IMR-90 (cell line): ENCODE results near the gene UQCRC2. TPM values are rescaled to one million over a fixed set of nuclear protein-coding genes. Genes with fewer than 3 reads are reported as not detected.

Source experiments
- ATAC-seq: fragments of 200-7000 bp; cut with Tn5 transposase; 2 replicates; pipeline ENCODE4 v1.9.1; 2020; ENCODE audit warnings: low read depth, mild to moderate bottlenecking, moderate library complexity
- BruUV-seq: library from RNA; stranded (reverse); fragments of 400-500 nt; replicated peaks from 2 replicates; lab custom pipeline; 2021; lab: Mats Ljungman, UMichigan
- CTCF ChIA-PET: fragments of 300-600 bp; formaldehyde crosslinking; extraction: SDS; loops from one replicate; lab custom pipeline; 2021; ENCODE audit warnings: antibody characterized with exemption; lab: Yijun Ruan, JAX
- POLR2A ChIA-PET: fragments of 300-600 bp; sonication (Branson Sonifier 250); formaldehyde crosslinking; loops from one replicate; lab custom pipeline; 2022; ENCODE audit warnings: antibody characterized with exemption; ENCODE audit not compliant: unreplicated experiment; lab: Charles Lee
- DNase-seq: peaks from one replicate; pipeline ENCODE4 v3.0.0; 2013
- H2AFZ ChIP-seq: replicated peaks from 2 replicates; pipeline ENCODE3; 2013; ENCODE audit warnings: low read length, mild to moderate bottlenecking; ENCODE audit not compliant: poor library complexity
- H2AK5ac ChIP-seq: 2 replicates; pipeline ENCODE4 v1.6.1; 2013; ENCODE audit warnings: low read depth, low read length, inconsistent platforms
- H2AK9ac ChIP-seq: replicated peaks from 2 replicates; pipeline ENCODE3; 2013; ENCODE audit warnings: mild to moderate bottlenecking, low read depth, low read length, moderate library complexity; ENCODE audit not compliant: poor library complexity
- H2BK120ac ChIP-seq: 2 replicates; pipeline ENCODE4 v1.6.1; 2013; ENCODE audit warnings: low read depth, low read length, inconsistent platforms
- H2BK15ac ChIP-seq: 3 replicates; pipeline ENCODE4 v1.6.1; 2013; ENCODE audit warnings: low read depth, low read length, inconsistent platforms
- H2BK20ac ChIP-seq: 2 replicates; pipeline ENCODE4 v1.6.1; 2013; ENCODE audit warnings: low read depth, mild to moderate bottlenecking, inconsistent platforms, low read length, moderate library complexity
- H2BK5ac ChIP-seq: 2 replicates; pipeline ENCODE4 v1.6.1; 2013; ENCODE audit warnings: mild to moderate bottlenecking, low read depth, low read length, inconsistent platforms; ENCODE audit not compliant: poor library complexity, severe bottlenecking
- H3K14ac ChIP-seq: replicated peaks from 2 replicates; pipeline ENCODE4 v1.6.1; 2013; ENCODE audit warnings: low read depth, low read length, inconsistent platforms
- H3K18ac ChIP-seq: 2 replicates; pipeline ENCODE4 v1.6.1; 2013; ENCODE audit warnings: low read depth, low read length, control low read depth
- H3K23ac ChIP-seq: 2 replicates; pipeline ENCODE4 v1.6.1; 2013; ENCODE audit warnings: low read depth, low read length, inconsistent platforms
- H3K27ac ChIP-seq: 2 replicates; pipeline ENCODE4 v1.5.1; 2013; ENCODE audit warnings: mild to moderate bottlenecking, control low read depth, low read length; ENCODE audit not compliant: insufficient read depth
- H3K27me3 ChIP-seq: 2 replicates; pipeline ENCODE4 v1.6.1; 2013; ENCODE audit warnings: low read length; ENCODE audit not compliant: control insufficient read depth, insufficient read depth
- H3K36me3 ChIP-seq: 2 replicates; pipeline ENCODE4 v1.6.1; 2013; ENCODE audit warnings: low read length, mixed read lengths; ENCODE audit not compliant: control insufficient read depth, insufficient read depth
- H3K4ac ChIP-seq: 2 replicates; pipeline ENCODE4 v1.6.1; 2013; ENCODE audit warnings: low read depth, low read length, inconsistent platforms
- H3K4me1 ChIP-seq: 2 replicates; pipeline ENCODE4 v1.6.1; 2013; ENCODE audit warnings: low read length, mixed read lengths; ENCODE audit not compliant: control insufficient read depth, insufficient read depth
- H3K4me2 ChIP-seq: 2 replicates; pipeline ENCODE4 v1.6.1; 2013; ENCODE audit warnings: low read depth, mild to moderate bottlenecking, control low read depth, low read length, moderate library complexity
- H3K4me3 ChIP-seq: 2 replicates; pipeline ENCODE4 v1.5.1; 2013; ENCODE audit warnings: low read depth, mild to moderate bottlenecking, control low read depth, low read length, moderate library complexity; ENCODE audit not compliant: insufficient read depth
- H3K56ac ChIP-seq: 2 replicates; pipeline ENCODE4 v1.6.1; 2013; ENCODE audit warnings: low read length, inconsistent platforms; ENCODE audit not compliant: insufficient read depth; ENCODE audit errors: extremely low read depth
- H3K79me1 ChIP-seq, 2 experiments: 2 replicates each; pipeline ENCODE4 v1.6.1; 2013; ENCODE audit warnings: low read length in 2 of 2, inconsistent platforms in 1 of 2, low read depth in 1 of 2
- H3K9ac ChIP-seq: 2 replicates; pipeline ENCODE4 v1.6.1; 2013; ENCODE audit warnings: low read depth, low read length, control low read depth
- H3K9me1 ChIP-seq: 2 replicates; pipeline ENCODE4 v1.6.1; 2013; ENCODE audit warnings: low read length, inconsistent platforms; ENCODE audit not compliant: insufficient read depth
- H3K9me3 ChIP-seq: 2 replicates; pipeline ENCODE4 v1.6.1; 2013; ENCODE audit warnings: low read length; ENCODE audit not compliant: control insufficient read depth, insufficient read depth
- H4K20me1 ChIP-seq: 2 replicates; pipeline ENCODE4 v1.6.1; 2013; ENCODE audit warnings: low read length, inconsistent platforms; ENCODE audit not compliant: insufficient read depth
- H4K5ac ChIP-seq: 2 replicates; pipeline ENCODE4 v1.6.1; 2013; ENCODE audit warnings: mild to moderate bottlenecking, low read depth, low read length, control low read depth
- H4K8ac ChIP-seq, 2 experiments: 2 replicates each; pipeline ENCODE4 v1.6.1; 2013; ENCODE audit warnings: low read depth in 2 of 2, low read length in 2 of 2, control low read depth in 1 of 2, inconsistent platforms in 1 of 2
- H4K91ac ChIP-seq: 2 replicates; pipeline ENCODE4 v1.6.1; 2013; ENCODE audit warnings: low read depth, low read length, inconsistent platforms; ENCODE audit not compliant: insufficient read depth
- BHLHE40 ChIP-seq: fragments of 150-350 bp; IDR thresholded peaks from 2 replicates; pipeline ENCODE4 v1.6.1; 2016; ENCODE audit warnings: mild to moderate bottlenecking, low read depth, low read length
- CEBPB ChIP-seq: IDR thresholded peaks from 2 replicates; pipeline ENCODE4 v1.6.1; 2012; ENCODE audit warnings: low read depth, low read length, improper control_type of control experiment
- MAFK ChIP-seq: IDR thresholded peaks from 2 replicates; pipeline ENCODE4 v1.6.1; 2012; ENCODE audit warnings: low read depth, low read length, improper control_type of control experiment
- MAZ ChIP-seq: IDR thresholded peaks from 2 replicates; pipeline ENCODE4 v1.6.1; 2012; ENCODE audit warnings: low read depth, mild to moderate bottlenecking, low read length, improper control_type of control experiment, moderate library complexity, borderline replicate concordance
- MXI1 ChIP-seq: IDR thresholded peaks from 2 replicates; pipeline ENCODE4 v1.6.1; 2012; ENCODE audit warnings: low read depth, mild to moderate bottlenecking, low read length, moderate library complexity, borderline replicate concordance
- NFE2L2 ChIP-seq: fragments of 150-350 bp; IDR thresholded peaks from 2 replicates; pipeline ENCODE4 v1.6.1; 2016; ENCODE audit warnings: low read depth, mild to moderate bottlenecking, low read length
- POLR2A ChIP-seq: IDR thresholded peaks from 2 replicates; pipeline ENCODE4 v1.6.1; 2012; ENCODE audit warnings: mild to moderate bottlenecking, low read depth, low read length
- RAD21 ChIP-seq: IDR thresholded peaks from 2 replicates; pipeline ENCODE4 v1.6.1; 2012; ENCODE audit warnings: low read length, improper control_type of control experiment
- RCOR1 ChIP-seq: IDR thresholded peaks from 2 replicates; pipeline ENCODE4 v1.6.1; 2012; ENCODE audit warnings: mild to moderate bottlenecking, low read length, improper control_type of control experiment; ENCODE audit not compliant: insufficient replicate concordance
- RFX5 ChIP-seq: IDR thresholded peaks from 2 replicates; pipeline ENCODE4 v1.8.0; 2012; ENCODE audit warnings: low read depth, mild to moderate bottlenecking, low read length, moderate library complexity
- SMC3 ChIP-seq: fragments of 150-350 bp; IDR thresholded peaks from 2 replicates; pipeline ENCODE4 v1.6.1; 2016; ENCODE audit warnings: low read depth, mild to moderate bottlenecking, antibody characterized with exemption, low read length, moderate library complexity
- WGBS, 2 experiments: methylation state at CpG; one replicate each; pipeline versions ENCODE4 v1.1.5 to v1.1.7; 2013; ENCODE audit warnings: missing lambda C conversion rate in 2 of 2; ENCODE audit not compliant: insufficient read length in 1 of 2; ENCODE audit errors: extremely low coverage in 2 of 2; 5-methylcytosine and 5-hydroxymethylcytosine counted together
- dilution Hi-C: fragments of 300-500 bp; cut with HindIII; formaldehyde crosslinking; loops from one replicate; pipeline ENCODE4 v1.14.3; 2018; ENCODE audit warnings: low sequenced_read_pairs; ENCODE audit not compliant: unreplicated experiment
- in situ Hi-C: fragments of 300-500 bp; cut with MboI; formaldehyde crosslinking; loops from 3 replicates; pipeline ENCODE4 v1.14.3; 2019; ENCODE audit warnings: low sequenced_read_pairs, inconsistent platforms, mixed read lengths
- intact Hi-C: fragments of 100-400 bp; cut with micrococcal nuclease; formaldehyde crosslinking; loops from 2 replicates; pipeline ENCODE4 v1.10.0; 2022
- polyA plus RNA-seq, 3 experiments: library from polyadenylated mRNA; depleted of rRNA; stranded (reverse); fragments of >200 nt; gene quantifications; 2 replicates each; pipeline ENCODE4 v1.2.3, GENCODE V29; 2012; ENCODE audit warnings: low replicate concordance in 1 of 3
- total RNA-seq: library from RNA; depleted of rRNA; stranded (reverse); fragments of >200 nt; gene quantifications from 2 replicates; pipeline ENCODE4 v1.2.3, GENCODE V29; 2012
- TF ChIP-seq, protein P1 (sequence below): conservative IDR thresholded peaks from 2 replicates; pipeline ENCODE4 v1.5.1; 2012; ENCODE audit warnings: mild to moderate bottlenecking, low read depth, low read length, improper control_type of control experiment
- TF ChIP-seq, protein P2 (sequence below): fragments of 150-350 bp; IDR thresholded peaks from 2 replicates; pipeline ENCODE4 v1.6.1; 2017; ENCODE audit warnings: mild to moderate bottlenecking, antibody characterized with exemption, low read length, low read depth
- TF ChIP-seq, protein P3 (sequence below): fragments of 150-350 bp; IDR thresholded peaks from 2 replicates; pipeline ENCODE4 v1.6.1; 2016; ENCODE audit warnings: low read depth, mild to moderate bottlenecking, low read length, moderate library complexity, borderline replicate concordance

Gene UQCRC2
- total and polyA plus RNA-seq, 2 of the 4 experiments (the other 2 are of a cell fraction): 191 to 284 TPM

DNA sequence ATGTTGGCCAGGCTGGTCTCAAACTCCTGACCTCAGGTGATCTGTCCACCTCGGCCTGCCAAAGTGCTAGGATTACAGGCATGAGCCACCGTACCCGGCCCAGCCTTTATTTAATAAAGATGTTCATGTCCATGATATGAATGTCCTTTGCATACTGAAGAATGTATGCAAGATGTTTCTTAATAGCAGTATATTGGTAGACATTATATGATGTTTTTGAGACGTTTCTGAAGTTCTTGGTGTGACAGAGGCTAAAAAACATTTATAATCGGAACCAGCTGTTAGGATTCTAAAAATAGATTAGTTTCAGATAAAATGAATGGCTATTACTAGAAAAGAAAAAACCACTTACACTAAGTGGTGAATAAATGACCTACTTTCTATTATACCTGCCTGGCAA, 36.0 kb downstream of the UQCRC2 start:
- POLR2A ChIA-PET: interaction anchor here (0.6 kb wide), 1 partner anchor 94 kb away, joined by 6 read pairs; no protein-coding TSS in a partner anchor
- H3K18ac ChIP-seq: no peak overlapping the region
- no peak overlapping the region for H2AK9ac ChIP-seq
- no peak overlapping the region for H3K23ac ChIP-seq
- CTCF ChIA-PET: interaction anchor here (1.9 to 2.0 kb wide), 2 partner anchors 89 to 200 kb away, joined by 10 read pairs; no protein-coding TSS in a partner anchor
- dilution Hi-C loops (no loop called here), in situ Hi-C loops (no loop called here), intact Hi-C loops (no loop called here)
- H3K14ac ChIP-seq: no peak overlapping the region
- H4K5ac ChIP-seq: no peak overlapping the region
- H3K27ac ChIP-seq: no peak overlapping the region
- peaks cover 2% of the 10 kb centered on the region for H3K36me3 ChIP-seq
- no peak overlapping the region for H3K4me3 ChIP-seq
- H3K4ac ChIP-seq: no peak overlapping the region
- no peak overlapping the region for H3K56ac ChIP-seq
- no peaks in the 10 kb centered on the region for H3K79me1 ChIP-seq
- H3K4me1 ChIP-seq: no peaks in the 10 kb centered on the region
- H2AFZ ChIP-seq: no peak overlapping the region
- TF ChIP-seq RFX5: no peak
- no peak for TF ChIP-seq SMC3
- TF ChIP-seq, protein P1, sequence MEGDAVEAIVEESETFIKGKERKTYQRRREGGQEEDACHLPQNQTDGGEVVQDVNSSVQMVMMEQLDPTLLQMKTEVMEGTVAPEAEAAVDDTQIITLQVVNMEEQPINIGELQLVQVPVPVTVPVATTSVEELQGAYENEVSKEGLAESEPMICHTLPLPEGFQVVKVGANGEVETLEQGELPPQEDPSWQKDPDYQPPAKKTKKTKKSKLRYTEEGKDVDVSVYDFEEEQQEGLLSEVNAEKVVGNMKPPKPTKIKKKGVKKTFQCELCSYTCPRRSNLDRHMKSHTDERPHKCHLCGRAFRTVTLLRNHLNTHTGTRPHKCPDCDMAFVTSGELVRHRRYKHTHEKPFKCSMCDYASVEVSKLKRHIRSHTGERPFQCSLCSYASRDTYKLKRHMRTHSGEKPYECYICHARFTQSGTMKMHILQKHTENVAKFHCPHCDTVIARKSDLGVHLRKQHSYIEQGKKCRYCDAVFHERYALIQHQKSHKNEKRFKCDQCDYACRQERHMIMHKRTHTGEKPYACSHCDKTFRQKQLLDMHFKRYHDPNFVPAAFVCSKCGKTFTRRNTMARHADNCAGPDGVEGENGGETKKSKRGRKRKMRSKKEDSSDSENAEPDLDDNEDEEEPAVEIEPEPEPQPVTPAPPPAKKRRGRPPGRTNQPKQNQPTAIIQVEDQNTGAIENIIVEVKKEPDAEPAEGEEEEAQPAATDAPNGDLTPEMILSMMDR: no peak
- TF ChIP-seq, protein P2, sequence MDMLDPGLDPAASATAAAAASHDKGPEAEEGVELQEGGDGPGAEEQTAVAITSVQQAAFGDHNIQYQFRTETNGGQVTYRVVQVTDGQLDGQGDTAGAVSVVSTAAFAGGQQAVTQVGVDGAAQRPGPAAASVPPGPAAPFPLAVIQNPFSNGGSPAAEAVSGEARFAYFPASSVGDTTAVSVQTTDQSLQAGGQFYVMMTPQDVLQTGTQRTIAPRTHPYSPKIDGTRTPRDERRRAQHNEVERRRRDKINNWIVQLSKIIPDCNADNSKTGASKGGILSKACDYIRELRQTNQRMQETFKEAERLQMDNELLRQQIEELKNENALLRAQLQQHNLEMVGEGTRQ: no peak
- no peak for TF ChIP-seq NFE2L2
- TF ChIP-seq RCOR1: no peak
- TF ChIP-seq MXI1: no peak
- TF ChIP-seq RAD21: no peak
- TF ChIP-seq MAFK: no peak
- TF ChIP-seq BHLHE40: no peak
- TF ChIP-seq MAZ: no peak
- TF ChIP-seq POLR2A: no peak
- TF ChIP-seq, protein P3, sequence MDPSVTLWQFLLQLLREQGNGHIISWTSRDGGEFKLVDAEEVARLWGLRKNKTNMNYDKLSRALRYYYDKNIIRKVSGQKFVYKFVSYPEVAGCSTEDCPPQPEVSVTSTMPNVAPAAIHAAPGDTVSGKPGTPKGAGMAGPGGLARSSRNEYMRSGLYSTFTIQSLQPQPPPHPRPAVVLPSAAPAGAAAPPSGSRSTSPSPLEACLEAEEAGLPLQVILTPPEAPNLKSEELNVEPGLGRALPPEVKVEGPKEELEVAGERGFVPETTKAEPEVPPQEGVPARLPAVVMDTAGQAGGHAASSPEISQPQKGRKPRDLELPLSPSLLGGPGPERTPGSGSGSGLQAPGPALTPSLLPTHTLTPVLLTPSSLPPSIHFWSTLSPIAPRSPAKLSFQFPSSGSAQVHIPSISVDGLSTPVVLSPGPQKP: no peak
- TF ChIP-seq CEBPB: no peak
- ATAC-seq (no peak; the same call in 1 of the 2 replicates), DNase-seq (peak; percentile 10)
- H3K27me3 ChIP-seq: no peaks in the 10 kb centered on the region
- no peak overlapping the region for H2BK120ac ChIP-seq
- H2BK20ac ChIP-seq: no peak overlapping the region
- H3K9me3 ChIP-seq: no peaks in the 10 kb centered on the region
- no peak overlapping the region for H2AK5ac ChIP-seq
- no peak overlapping the region for H2BK5ac ChIP-seq
- no peak overlapping the region for H2BK15ac ChIP-seq
- H3K9ac ChIP-seq: no peak overlapping the region
- BruUV-seq: no TSS peak
- no peak overlapping the region for H3K4me2 ChIP-seq
- no peak overlapping the region for H4K91ac ChIP-seq
- H4K20me1 ChIP-seq: no peaks in the 10 kb centered on the region
- no peaks in the 10 kb centered on the region for H3K9me1 ChIP-seq
- H4K8ac ChIP-seq: no peak overlapping the region
- WGBS, 2 experiments: no CpG with 5 or more reads among the region's 5 CpGs
